HCT116 (cell line): ENCODE results near the gene NCR3LG1.

Experiments used
- CEBPB ChIP-seq: IDR thresholded peaks from 2 replicates; pipeline ENCODE4 v1.6.1; 2012; ENCODE audit warnings: low read depth
- CTCF ChIP-seq, 3 experiments: fragments of 200-600 bp in 1 of 3; sonication (generic) in 1 of 3; IDR thresholded peaks in 2 of 3; conservative IDR thresholded peaks in 1 of 3; 2 replicates each; pipeline ENCODE4 v1.5.1; 2012 to 2017; ENCODE audit warnings: low read depth in 2 of 3, low read length in 2 of 3, antibody characterized with exemption in 1 of 3, borderline replicate concordance in 1 of 3, control low read depth in 1 of 3, mild to moderate bottlenecking in 1 of 3, mixed read lengths in 1 of 3, mixed run types in 1 of 3, moderate library complexity in 1 of 3; ENCODE audit not compliant: insufficient read depth in 1 of 3
- EGR1 ChIP-seq: IDR thresholded peaks from 2 replicates; pipeline ENCODE4 v1.6.1; 2012; ENCODE audit warnings: low read depth
- EZH2 ChIP-seq: fragments of 200-600 bp; sonication (generic); IDR thresholded peaks from 2 replicates; pipeline ENCODE4 v1.6.1; 2017; ENCODE audit warnings: antibody characterized with exemption, mixed run types
- EZH2phosphoT487 ChIP-seq: fragments of 200-600 bp; IDR thresholded peaks from 2 replicates; pipeline ENCODE4 v1.6.1; 2018; ENCODE audit warnings: antibody characterized with exemption, borderline replicate concordance
- FOSL1 ChIP-seq: IDR thresholded peaks from 2 replicates; pipeline ENCODE4 v1.6.1; 2012; ENCODE audit warnings: low read depth
- POLR2A ChIP-seq: IDR thresholded peaks from 2 replicates; pipeline ENCODE4 v1.7.0; 2011; ENCODE audit warnings: borderline replicate concordance; ENCODE audit not compliant: insufficient read depth, insufficient read length; ENCODE audit errors: extremely low read depth
- POLR2AphosphoS5 ChIP-seq: IDR thresholded peaks from 2 replicates; pipeline ENCODE4 v1.6.1; 2011; ENCODE audit warnings: mild to moderate bottlenecking, low read depth, low read length, moderate library complexity
- SIN3A ChIP-seq: IDR thresholded peaks from 2 replicates; pipeline ENCODE4 v1.6.1; 2012; ENCODE audit warnings: low read depth
- SRF ChIP-seq: IDR thresholded peaks from 2 replicates; pipeline ENCODE4 v1.6.1; 2012; ENCODE audit warnings: low read depth
- TF ChIP-seq, protein P1 (sequence below): IDR thresholded peaks from 2 replicates; pipeline ENCODE4 v1.6.1; 2012

DNA sequence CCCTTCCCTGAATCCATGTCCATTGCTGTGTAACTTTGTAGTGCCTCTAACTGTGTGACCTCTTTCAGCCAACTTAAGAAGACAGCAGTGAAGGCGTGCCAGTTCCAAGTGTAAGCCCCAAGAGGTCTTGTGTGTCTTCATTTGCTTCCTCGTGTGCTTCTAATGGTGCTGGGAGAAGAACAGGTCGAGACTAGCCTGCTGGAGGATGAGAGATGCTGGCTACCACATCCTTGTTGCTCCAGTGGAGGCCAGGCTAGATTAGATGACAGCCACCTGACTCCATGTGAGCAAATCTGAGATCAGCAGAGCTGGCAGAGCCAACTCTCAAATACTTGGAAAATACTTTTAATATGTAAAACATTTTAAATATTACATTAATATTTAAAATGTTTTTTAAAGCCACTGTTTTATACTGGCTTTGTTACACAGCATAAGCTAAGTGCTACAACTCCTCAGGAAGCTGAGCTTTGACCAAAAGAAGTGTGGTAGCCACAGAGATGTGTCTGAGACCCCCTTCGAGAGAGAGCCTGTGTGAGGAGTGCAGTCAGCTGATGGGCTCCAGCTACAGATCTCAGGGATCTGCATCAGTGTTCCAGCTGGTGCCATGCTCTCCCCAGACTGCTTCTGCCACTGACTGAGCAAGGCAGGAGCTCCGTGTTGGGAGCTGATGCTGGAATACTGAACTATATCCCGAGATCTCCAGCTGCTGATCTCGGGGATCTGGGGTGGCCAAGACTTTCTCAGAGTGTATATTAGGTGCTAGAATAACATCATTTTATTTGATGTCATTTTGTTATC is 28.0 kb downstream of the NCR3LG1 start:
- TF ChIP-seq CTCF (IDR thresholded peaks at IDR 0.05 in 2 of 3, conservative IDR thresholded peaks at IDR 0.05 in 1 of 3; ENCODE audit: borderline replicate concordance in 1 of 3, insufficient read depth in 1 of 3, low read depth in 2 of 3, low read length in 2 of 3), result no peak
- no peak for TF ChIP-seq POLR2A
- TF ChIP-seq, protein P1, sequence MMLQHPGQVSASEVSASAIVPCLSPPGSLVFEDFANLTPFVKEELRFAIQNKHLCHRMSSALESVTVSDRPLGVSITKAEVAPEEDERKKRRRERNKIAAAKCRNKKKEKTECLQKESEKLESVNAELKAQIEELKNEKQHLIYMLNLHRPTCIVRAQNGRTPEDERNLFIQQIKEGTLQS, result no peak
- TF ChIP-seq EZH2, result no peak
- TF ChIP-seq SRF, result no peak
- no peak for TF ChIP-seq EGR1
- TF ChIP-seq SIN3A, result no peak
- no peak for TF ChIP-seq FOSL1
- TF ChIP-seq EZH2phosphoT487, result no peak
- TF ChIP-seq CEBPB, result no peak
- TF ChIP-seq POLR2AphosphoS5, result no peak
